Endothelial cell of umbilical vein (primary cell): ENCODE measurements around the gene MCC.

Source experiments
- EZH2 ChIP-seq: IDR thresholded peaks from 2 replicates; pipeline ENCODE4 v1.6.1; 2012; ENCODE audit warnings: borderline replicate concordance, low read depth, mild to moderate bottlenecking, moderate library complexity, low read length, inconsistent platforms; ENCODE audit not compliant: severe bottlenecking
- GATA2 ChIP-seq: IDR thresholded peaks from 2 replicates; pipeline ENCODE4 v1.7.0; 2011; ENCODE audit warnings: low read depth, mild to moderate bottlenecking, moderate library complexity, mixed read lengths, low read length; ENCODE audit not compliant: insufficient read length, insufficient read depth
- MYC ChIP-seq: IDR thresholded peaks from one replicate; pipeline ENCODE4 v1.6.1; 2011; ENCODE audit warnings: mild to moderate bottlenecking, low read depth, low read length
- POLR2A ChIP-seq: IDR thresholded peaks from 2 replicates; pipeline ENCODE4 v1.6.1; 2012; ENCODE audit warnings: low read depth, mild to moderate bottlenecking, control low read depth, low read length
- POLR2AphosphoS5 ChIP-seq: IDR thresholded peaks from 2 replicates; pipeline ENCODE4 v1.6.1; 2012; ENCODE audit warnings: low read depth, mild to moderate bottlenecking, control low read depth, low read length, moderate library complexity; ENCODE audit not compliant: insufficient read depth
- TF ChIP-seq, protein P1 (sequence below), 2 donors: IDR thresholded peaks; 1 replicate in 1 of 2; 2 replicates in 1 of 2; pipeline ENCODE4 v1.5.1; 2011; ENCODE audit warnings: low read length in 2 of 2, mild to moderate bottlenecking in 2 of 2, moderate library complexity in 2 of 2, control low read depth in 1 of 2, inconsistent platforms in 1 of 2, low read depth in 1 of 2; ENCODE audit not compliant: insufficient read depth in 1 of 2; ENCODE audit errors: extremely low read depth in 1 of 2
- TF ChIP-seq, protein P2 (sequence below): IDR thresholded peaks from 2 replicates; pipeline ENCODE4 v1.6.1; 2011; ENCODE audit not compliant: insufficient read depth, insufficient read length

DNA sequence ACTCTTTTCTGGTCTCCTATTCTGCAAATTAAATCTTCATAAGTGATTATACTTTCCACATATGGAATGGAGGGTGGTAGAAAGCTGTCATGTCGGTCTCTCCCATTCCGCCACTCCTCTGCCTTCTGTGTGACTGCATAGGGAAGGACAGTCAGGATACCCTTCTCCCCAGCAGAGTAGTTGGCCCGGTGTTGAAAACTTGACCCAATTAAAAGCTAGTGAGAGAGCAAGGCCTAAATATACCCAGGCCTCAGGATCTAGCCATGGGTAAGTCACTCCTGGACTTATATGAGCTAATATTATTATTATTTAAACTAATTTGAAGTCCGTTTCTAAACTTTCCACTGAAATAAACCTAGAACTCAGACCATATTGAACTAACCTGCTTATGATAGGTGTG lies 248.2 kb downstream of the MCC start:
- TF ChIP-seq, protein P1, sequence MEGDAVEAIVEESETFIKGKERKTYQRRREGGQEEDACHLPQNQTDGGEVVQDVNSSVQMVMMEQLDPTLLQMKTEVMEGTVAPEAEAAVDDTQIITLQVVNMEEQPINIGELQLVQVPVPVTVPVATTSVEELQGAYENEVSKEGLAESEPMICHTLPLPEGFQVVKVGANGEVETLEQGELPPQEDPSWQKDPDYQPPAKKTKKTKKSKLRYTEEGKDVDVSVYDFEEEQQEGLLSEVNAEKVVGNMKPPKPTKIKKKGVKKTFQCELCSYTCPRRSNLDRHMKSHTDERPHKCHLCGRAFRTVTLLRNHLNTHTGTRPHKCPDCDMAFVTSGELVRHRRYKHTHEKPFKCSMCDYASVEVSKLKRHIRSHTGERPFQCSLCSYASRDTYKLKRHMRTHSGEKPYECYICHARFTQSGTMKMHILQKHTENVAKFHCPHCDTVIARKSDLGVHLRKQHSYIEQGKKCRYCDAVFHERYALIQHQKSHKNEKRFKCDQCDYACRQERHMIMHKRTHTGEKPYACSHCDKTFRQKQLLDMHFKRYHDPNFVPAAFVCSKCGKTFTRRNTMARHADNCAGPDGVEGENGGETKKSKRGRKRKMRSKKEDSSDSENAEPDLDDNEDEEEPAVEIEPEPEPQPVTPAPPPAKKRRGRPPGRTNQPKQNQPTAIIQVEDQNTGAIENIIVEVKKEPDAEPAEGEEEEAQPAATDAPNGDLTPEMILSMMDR (IDR thresholded peaks at IDR 0.05; ENCODE audit: extremely low read depth in 1 of 2, insufficient read depth in 1 of 2, low read depth in 1 of 2, low read length in 2 of 2), result no peak
- TF ChIP-seq POLR2A, result no peak
- no peak for TF ChIP-seq EZH2
- TF ChIP-seq, protein P2, sequence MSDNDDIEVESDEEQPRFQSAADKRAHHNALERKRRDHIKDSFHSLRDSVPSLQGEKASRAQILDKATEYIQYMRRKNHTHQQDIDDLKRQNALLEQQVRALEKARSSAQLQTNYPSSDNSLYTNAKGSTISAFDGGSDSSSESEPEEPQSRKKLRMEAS, result no peak
- no peak for TF ChIP-seq POLR2AphosphoS5
- no peak for TF ChIP-seq GATA2
- TF ChIP-seq MYC, result no peak
